ENCODE measurements around the gene COL5A1.
"Not testable (repeated sequence)": the region's sequence is repeated elsewhere in the genome, so short reads cannot be mapped to it uniquely, and the experiment has no call there.

Gene COL5A1

DNA sequence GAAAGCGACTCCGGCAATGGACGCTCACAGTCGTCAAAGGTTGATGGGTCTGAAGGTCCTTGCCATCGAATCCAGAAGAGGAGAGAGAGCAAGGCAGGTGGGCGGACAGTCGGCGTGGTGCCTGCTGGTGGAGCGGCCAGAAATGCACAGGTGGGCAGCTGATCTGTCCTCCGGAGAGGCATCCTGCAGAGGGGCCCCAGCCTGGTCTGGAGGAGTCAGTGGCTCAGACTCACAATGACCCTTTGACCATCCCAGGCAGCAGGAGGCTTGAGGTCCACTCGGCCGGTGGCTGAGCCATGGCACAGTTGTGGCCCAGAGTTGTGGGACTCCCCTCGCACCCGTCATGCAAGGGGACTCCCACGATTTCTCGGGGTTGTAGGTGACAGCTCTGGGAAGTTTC, 204.6 kb downstream of the COL5A1 start:
- DNase-seq: no peak

DNA sequence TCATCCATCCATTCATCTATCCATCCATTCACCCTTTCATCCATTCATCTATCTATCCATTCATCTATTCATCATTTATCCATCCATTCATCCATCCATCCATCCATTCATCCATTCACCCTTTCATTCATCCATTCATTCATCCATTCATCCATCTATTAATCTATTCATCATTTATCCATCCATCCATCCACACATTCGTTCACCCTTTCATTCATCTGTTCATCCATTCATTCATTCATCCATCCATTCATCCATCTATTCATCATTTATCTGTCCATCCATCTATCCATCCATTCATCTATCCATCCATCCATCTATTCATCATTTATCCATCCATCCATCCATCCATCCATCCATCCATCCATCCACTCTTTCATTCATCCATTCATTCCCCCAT, 205.1 kb downstream of the COL5A1 start:
- no peak for DNase-seq

DNA sequence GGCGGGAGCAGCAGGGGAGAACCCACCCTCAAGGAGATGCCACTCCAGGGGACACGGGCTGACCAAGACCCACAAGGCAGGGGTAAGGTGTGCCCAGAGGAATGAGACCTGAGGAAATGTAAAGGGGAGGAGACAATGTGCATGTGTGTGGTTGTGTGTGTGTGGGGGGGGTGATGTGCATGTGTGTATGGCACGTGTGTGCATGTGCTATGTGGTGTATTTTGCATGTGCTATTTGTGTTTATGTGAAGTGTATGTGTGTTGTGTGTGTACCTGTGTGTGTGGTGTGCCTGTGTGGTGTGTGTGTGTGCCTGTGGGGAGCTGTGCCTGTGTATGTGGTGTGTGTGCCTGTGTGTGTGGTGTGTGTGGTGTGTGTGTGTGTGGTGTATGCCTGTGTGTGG, 205.5 kb downstream of the COL5A1 start:
- no peak for DNase-seq

DNA sequence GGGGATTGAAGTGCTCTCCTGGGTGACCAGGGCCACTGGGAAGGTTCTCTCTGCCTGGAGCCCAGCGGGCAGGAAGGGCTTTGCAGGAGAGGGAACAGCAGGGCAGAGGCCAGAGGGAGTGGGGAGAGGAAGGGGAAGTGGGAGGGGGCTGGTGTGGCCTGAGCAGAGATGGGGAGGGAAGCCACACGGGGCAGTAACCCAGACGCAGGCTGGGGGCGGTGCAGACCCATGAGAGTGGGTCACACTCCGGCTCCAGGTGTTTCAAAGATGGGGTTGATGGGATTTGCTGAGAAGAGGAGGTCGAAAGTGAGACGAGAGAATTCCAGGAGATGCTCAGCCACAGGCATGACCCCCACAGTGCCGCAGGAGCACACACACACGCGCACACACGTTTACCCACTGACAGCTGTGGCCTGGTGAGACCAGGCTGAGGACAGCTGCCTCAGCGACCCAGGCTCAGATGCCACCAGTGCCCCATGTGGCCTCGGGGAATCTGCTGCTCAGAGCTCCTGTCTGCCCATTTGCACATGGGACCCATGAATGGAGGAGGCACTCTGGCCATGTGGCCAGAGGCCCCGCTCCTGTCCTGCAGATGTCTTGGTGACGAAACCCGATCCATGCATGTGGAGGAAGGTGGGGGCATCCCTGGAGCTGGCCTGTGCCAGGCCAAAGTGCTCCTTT, 206.3 kb downstream of the COL5A1 start:
- DNase-seq: no peak

DNA sequence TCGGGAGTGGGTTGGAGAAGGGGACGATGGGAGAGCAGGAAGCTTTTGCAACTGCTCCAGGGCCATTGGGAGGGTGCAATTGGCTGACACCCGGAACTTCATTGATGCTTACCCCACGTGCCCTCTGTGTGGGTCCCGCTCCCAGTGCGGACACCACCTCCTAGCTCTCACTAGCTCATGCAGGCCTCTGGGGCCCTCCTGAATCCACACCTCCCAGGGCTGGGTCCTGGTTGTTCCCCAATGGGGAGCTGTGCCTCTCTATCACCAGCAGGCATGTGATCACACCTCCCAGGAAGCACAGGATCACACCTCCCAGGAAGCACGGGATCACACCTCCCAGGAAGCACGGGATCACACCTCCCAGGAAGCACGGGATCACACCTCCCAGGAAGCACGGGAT, 206.9 kb downstream of the COL5A1 start:
- no peak for DNase-seq

DNA sequence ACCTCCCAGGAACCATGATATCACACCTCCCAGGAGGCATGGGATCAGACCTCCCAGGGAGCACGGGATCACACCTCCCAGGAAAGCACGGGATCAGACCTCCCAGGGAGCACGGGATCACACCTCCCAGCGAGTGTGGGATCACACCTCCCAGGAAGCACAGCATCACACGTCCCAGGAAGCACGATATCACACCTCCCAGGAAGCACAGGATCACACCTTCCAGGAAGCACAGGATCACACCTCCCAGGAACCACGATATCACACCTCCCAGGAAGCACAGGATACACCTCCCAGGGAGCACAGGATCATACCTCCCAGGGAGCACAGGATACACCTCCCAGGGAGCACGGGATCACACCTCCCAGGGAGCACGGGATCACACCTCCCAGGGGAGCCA, 209.0 kb downstream of the COL5A1 start:
- DNase-seq: no peak

DNA sequence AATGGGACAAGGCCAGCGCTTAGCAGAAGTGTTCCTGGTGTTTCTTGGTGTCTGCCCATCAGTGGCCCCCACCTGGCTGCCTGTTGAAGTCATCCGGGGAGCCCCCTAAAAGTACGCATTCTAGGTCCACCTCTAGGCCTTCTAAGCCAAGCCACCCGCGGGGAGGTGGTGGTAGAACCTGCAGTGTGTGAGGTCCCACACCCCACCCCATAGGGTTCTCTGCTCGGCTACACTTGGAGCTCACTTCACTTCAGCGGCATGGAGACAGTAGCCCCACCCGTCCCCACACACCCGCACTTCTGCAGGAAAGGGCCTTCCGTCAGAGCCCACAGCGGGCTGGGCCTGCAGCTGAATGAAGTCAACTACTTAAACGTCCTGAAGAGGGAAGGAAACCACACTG, 209.4 kb downstream of the COL5A1 start:
- no peak for DNase-seq

DNA sequence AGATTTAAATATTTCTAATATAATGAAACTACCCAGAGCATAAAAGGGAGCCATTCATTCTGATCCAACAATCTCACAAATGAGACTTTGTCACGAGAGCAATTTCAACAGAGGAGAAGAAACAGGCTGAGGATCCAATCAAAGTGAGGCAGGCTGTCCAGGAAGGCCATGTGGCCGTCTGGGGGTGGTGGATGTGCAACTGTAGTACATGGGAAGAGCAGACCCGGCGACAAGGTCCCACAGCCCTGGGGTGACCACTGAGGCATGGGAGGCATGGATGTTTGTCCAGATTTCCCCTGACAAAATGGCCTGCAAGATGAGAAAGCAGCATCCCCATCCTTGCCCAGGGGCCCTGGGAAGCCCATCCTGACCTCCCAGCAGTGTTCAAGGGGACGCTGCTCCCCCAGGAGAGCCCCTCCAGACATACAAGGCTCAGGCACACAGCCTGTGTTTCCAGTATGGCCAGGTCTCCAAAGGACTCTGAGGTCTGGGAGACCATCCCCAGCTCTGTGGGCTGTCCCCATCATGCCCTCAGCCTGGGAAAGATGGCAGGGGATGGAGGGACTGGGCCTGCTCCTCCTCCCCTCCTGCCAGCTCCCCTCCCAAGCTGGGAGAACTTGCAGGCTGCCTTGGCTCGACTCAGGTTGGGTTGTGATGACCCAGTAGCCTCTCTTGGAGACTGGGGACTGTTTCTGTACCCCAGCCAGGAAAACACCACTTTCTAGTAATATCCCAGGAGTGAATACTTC, 211.5 kb downstream of the COL5A1 start:
- no peak for DNase-seq

DNA sequence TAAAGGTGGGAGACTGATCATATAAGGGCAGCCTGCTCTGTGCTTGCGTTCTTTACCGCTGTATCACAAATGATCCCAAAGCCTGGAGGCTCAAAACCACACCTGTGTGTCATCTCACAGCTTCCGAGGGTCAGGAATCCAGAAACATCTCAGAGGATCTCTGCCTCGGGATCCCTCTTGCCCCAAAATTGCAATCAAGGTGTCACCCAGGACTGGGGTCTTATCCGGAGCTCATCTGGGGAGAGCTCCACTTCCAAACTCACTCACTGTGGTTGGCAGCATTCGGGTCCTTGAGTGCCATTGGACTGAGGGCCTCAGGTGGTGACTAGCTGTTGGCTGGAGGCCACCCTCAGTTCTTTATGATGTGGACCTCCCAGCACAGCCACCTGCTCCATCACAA, 212.3 kb downstream of the COL5A1 start:
- DNase-seq: no peak

DNA sequence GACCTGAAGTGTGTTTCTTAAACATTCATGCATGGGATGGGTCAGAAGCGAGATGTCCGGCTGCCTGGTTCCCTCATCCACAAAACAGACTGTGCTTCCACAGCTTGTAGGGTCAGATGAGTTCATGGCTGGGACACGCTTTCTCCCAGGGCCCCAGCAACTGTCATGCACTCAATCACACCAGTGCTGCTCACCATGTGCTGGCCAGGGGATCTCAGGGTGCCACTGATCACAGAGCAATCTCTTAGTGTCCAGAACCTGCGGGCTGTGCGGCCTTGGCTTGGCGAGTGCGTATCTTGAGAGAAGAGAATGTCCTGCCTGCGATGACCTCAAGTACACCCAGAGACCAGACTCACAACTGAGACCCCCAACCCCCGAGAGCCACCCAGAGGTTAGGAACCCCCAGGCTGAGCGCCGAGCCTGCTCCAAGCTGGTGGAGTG, 213.0 kb downstream of the COL5A1 start:
- no peak for DNase-seq

DNA sequence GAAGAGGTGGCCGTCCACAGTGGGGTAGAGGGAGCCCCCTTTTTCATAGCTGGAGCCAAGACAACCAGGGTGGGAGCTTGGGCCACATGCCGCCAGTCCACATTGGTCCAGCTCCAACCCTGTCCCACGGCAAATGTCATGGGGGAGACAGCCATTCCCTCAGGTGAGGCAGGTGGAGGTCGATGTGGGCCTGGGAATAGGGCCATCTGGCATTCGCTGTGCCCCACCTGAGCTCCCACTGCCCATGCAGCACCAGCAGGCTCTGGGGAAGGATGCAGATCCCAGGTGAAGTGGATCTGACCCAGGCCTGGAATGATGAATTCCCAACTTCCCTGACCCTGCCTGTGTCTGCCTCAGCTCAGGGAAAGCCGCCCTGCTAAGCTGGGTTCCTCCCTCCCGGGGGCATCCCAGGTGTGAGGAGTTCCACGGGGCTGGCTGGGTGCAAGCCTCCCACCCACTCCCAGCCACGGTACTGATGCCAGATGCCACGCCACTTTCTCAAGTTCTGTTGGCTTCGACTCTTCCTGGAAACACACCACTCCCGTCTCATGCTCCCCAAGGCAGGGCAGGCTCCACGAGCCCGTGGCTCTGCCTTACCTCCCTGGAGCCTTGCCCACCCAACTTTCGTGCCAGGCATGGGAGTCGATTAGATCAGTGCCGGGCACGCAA, 213.8 kb downstream of the COL5A1 start:
- no peak for DNase-seq

DNA sequence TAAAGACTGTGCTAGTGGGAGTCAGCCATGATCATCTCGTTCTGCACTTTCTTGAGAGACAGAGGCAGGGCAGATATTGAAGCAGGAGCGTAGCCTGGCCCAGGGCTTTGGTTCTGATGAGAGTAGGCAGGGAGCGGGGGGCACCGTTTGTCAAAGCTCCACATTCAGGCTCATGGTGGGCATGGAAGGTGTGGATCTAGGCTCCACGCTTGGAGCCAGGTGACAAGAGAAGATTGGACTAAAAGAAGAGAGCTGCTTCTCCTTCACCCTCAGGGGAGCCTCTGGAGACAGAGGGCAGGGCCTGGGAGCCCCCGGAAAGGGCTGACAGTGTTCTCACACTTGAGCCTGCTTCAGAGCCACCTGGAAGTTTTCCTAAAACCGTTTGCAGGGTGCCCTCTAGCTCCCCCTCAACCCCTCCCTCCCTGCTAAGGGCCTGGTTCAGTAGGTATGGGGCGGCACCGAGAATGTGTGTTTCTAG, 214.3 kb downstream of the COL5A1 start:
- DNase-seq: no peak

DNA sequence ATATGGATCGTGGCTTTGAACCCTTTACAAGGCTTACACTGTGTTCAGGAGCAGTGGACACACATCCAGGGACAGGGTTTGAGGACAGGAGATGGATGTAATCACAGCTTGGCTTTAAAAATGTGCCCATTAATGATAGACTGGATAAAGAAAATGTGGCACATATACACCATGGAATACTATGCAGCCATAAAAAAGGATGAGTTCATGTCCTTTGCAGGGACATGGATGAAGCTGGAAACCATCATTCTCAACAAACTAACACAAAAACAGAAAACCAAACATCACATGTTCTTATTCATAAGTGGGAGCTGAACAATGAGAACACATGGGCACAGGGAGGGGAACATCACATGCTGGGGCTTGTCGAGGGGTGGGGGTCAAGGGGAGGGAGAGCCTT, 215.8 kb downstream of the COL5A1 start:
- DNase-seq: not testable (repeated sequence)

DNA sequence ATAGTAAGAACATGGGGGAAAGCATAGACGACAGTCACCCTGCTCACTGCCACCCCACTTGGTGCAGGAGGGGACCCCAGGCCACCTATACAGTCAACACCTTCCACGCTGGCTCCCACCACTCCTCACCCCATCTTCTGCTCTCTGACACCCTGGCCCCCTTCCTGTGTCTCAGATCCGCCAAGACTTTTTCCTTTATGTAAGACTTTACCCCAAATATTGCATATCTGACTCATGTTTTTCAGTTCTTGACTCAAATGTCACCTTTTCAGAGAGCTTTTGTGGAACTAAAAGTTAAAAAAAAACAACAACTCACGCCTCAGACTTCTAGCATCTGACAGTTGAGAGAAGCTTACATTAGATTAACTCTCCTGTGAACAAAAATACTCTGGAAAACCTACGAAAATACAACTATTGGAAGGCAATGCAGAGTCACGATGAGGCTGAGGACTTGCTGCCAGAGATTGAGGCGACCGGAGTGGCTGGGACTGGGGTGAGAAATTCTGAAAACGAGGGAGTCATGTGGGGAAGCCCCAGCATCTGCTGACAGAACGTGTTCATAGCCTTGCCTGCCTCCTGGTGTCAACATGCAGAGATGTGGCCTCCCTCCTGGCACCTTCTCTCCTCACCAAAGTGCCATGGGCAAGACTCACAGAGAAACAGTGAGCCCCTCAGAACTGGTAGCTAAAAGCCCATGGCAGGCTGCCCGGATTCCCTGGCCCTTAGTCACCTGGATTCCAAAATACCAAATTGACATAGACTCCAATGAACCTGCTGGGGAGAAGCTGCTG, 216.6 kb downstream of the COL5A1 start:
- no peak for DNase-seq

DNA sequence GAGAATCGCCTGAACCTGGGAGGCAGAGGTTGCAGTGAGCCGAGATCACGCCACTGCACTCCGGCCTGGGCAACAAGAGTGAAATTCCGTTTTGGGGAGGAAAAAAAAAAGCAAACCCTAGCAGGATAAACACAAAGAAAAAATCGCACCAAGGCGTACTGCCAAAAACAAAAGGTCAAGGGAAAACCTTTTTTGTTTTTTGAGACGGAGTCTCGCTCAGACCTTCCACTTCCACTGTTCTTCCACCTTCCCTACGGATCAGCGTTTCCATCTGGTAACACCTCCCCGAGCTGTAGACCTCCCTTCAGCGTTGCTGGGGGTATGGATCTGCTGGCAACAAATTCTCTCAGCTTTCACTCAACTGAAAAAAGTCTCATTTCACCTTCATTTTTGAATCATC, 218.9 kb downstream of the COL5A1 start:
- no peak for DNase-seq

DNA sequence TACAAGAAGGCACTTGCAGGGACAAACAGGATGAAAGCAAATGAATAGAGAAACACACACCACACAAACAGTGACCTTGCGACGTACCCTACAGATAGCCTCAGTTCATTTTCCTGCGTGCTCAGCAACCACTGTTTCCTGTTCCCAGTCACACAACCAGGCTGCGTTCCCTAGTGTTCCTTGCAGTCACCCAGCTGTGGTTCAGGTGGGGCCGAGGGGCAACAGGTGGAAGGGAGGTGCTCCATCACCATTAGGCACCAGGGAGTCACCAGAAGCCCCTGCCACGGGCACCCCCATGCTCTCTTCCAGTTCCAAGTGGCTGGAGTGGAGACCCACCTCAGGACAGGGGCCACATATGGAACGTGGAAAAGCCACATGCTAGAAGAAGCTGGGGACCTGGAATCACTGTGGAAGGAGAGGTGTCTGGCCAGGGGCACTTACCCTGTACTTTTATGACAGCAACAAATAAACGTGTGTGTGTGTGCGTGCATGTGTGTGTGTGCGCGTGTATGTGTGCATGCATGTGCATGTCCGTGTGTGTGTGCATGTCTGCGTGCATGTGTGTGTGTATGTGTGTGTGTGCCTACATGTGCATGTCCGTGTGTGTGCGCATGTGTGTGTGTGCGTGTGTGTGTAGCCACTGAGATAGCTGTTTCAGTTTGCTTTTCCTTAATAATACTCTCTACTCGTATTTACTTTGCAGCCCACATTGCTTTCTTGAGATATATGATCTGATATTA, 220.2 kb downstream of the COL5A1 start:
- DNase-seq: no peak

DNA sequence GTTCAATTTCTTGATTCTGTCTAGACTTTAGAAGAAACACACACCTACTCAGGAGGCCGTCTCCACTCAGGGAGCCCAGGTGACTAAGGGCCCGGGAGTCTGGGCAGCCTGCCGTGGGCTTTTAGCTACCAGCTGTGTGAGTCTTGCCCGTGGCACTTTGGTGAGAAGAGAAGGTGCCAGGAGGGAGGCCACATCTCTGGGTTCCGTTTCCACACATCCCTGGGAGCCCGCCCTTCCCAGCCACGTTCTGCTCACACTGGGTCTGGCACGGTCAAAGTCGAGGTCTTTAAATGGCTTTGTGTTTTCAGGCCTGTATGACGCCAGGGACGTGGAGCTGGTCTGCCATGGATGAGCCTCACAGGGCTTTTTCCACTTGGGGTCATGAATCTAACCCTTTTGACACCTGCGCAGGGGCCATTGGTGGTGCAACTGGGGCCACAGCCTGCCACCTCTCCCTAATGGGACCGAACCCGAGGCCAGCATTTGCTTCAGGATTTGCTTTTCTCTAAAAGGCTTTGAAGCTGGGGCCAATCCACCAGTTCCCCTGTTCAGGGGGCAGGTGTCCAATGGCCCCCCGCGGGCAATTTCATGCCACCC, 221.8 kb downstream of the COL5A1 start:
- no peak for DNase-seq

DNA sequence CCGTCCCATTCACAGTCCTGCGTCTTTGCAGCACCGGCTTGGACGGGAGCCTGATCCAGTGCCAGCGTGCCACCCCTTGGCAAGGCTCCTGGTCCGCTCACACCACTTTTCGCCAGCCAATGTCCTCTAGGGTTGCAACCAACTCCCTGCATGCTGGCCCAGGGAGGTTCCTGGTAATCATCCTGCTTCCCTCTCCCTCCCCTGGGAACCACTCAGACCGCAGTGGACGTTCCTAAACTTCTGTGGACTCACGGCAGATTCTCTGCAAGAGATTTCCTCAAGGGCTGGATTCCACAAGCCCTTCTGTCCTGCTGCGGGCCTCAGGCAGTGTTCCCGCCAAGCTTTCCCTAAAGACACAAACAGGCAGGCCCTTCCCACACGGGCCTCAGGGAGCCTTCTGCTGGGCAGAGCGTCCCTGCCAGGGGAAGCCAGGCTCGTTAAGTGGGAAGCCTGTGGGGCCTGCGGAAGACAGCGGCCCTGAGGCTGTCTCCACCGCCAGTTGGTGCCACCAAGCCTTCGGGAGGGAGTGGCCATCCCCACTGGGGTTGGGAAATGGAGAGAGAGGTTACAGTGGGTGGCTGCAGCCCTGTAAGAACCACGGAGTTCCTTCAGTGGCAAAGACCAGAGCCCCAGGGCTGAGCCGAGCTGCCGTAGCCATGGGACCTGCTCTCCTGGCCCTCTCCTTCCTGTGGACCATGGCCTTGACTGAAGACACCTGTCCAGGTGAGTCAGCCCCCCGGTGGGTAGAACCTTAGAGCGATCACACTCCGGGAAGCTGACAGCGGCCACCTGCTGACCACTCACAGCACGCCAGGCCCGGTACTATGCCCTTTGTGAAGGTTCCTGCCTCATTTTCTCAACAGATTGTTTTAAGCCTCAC, 222.6 kb downstream of the COL5A1 start:
- DNase-seq: no peak

DNA sequence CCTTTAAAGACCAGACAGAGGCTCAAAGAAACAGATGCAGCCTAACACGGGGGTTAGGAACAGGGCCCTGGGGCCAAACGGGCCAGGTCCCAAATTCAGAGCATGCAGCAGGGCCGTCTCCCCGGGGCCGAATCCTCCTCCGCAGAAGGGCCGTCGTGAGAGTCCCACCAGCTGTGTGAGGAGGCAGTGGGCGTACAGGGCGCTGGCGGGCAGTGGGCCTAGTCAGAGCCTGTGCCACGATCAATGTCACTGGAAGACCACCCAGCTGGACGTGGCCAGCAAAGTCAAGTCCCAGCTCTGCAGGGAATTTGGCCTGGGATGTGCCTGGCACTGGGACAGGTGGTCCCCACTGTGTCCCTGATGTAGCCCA, 223.2 kb downstream of the COL5A1 start:
- DNase-seq: no peak

DNA sequence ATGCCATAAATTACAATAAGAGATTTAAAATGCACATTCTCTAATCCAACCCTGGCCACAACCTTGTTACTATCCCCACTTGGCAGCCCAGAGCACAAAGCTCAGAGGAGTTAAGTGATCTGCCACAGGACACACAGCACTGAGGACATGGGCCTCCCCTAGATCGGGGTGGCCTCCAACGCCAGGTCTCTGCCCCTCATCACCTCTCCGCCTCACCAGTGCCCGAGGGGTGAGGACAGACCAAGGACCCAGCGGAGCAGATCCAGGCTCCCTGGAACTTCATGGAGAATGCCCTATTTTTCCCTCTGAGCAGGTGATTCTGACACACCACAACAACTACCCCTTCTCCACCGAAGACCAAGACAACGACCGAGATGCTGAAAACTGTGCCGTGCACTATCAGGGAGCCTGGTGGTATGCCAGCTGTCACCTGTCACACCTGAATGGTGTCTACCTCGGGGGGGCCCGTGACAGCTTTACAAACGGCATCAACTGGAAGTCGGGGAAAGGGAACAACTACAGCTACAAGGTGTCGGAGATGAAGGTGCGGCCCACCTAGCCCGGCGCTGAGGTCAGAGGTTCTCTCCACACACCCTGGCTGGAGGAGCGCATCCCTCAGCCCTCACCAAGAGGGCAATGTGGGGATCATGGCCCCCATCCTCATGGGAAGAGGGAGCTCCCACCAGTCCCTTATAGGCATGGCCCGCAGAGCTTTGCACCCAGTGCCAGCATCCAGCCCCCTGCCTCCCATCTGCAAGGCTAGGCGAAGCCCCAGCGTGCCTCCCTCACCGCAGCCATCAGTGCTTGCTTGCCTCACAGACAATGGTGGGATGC, 226.5 kb downstream of the COL5A1 start:
- DNase-seq: no peak
